ENCODE data around the gene TCEAL4.

Gene TCEAL4

GRCh38 chrX:103628386-103629317 is 43.3 kb downstream of the TCEAL4 start, which contains the start of gene TCEAL1:
TCEAL1 (plus strand) TSS chrX:103628975; CDS start chrX:103629917, 942 bp downstream.
- peak within 1 kb of the TSS; percentile 74 for H3K9ac ChIP-seq
- peaks cover 4% of the 10 kb centered on the region for H3K4me1 ChIP-seq (ENCODE audit: low read depth, poor library complexity, severe bottlenecking)
- peak within 1 kb of the TSS; percentile 93 for H2AFZ ChIP-seq (ENCODE audit: low read depth)
- H3K4me3 ChIP-seq (IDR thresholded peaks at IDR 0.05; ENCODE audit: insufficient read depth, low read depth, low read length), result no peak within 1 kb of the TSS
- H3K79me2 ChIP-seq (ENCODE audit: insufficient read depth, low read depth), result no peaks in the 10 kb centered on the region
- no peak for TF ChIP-seq CTCF (conservative IDR thresholded peaks at IDR 0.05; ENCODE audit: low read depth, low read length)
- peak within 1 kb of the TSS; percentile 69 for H3K4me2 ChIP-seq
- H3K27ac ChIP-seq, result peak within 1 kb of the TSS; percentile 71
- no peaks in the 10 kb centered on the region for H4K20me1 ChIP-seq (ENCODE audit: insufficient read depth)
- no peaks in the 10 kb centered on the region for H3K27me3 ChIP-seq (ENCODE audit: insufficient read depth, low read depth)
- no peaks in the 10 kb centered on the region for H3K36me3 ChIP-seq (ENCODE audit: insufficient read depth)

DNA sequence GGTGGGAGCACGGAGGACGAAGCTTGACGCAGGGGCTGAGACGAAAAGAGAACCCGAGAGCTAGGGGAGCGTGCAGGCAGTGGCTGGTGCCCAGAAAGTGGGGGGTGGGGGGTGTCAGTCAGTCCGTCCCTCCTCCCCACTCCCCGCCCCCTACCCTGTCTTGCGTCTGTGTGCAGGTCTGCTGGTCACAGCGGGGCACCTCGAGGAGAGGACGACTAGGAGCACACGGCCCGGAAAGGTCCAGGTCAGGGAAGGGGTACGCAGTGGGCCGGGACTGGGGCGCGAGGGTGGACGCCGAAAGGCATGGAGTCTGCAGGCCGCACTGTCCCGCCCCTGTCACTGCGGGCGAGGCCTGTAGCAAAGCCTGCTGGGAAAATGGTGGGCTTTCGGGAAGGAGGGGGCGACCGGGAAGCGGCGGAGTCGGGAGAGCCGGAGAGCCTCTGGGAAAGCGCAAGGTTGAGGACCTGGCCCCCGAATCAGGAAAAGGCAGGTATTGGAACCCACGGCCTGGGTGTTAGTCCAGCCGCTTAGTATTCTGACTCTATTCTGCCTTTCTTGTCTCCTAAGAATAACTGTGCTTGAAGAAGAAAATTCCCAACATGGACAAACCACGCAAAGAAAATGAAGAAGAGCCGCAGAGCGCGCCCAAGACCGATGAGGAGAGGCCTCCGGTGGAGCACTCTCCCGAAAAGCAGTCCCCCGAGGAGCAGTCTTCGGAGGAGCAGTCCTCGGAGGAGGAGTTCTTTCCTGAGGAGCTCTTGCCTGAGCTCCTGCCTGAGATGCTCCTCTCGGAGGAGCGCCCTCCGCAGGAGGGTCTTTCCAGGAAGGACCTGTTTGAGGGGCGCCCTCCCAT is 44.2 kb downstream of the TCEAL4 start:
- Histone ChIP-seq H3K27ac (peak overlapping the region; percentile 71), H3K36me3 (ENCODE audit: insufficient read depth) (no peaks in the 10 kb centered on the region)

GRCh38 chrX:103630171-103630511 is 44.8 kb downstream of the TCEAL4 start:
- no peaks in the 10 kb centered on the region for H3K36me3 ChIP-seq (ENCODE audit: insufficient read depth)
- H3K4me3 ChIP-seq (IDR thresholded peaks at IDR 0.05; ENCODE audit: insufficient read depth, low read depth, low read length), result no peak overlapping the region
- no peak overlapping the region for H3K27ac ChIP-seq
- peak overlapping the region; percentile 69 for H3K4me2 ChIP-seq
- no peak for TF ChIP-seq CTCF (conservative IDR thresholded peaks at IDR 0.05; ENCODE audit: low read depth, low read length)
- H3K9ac ChIP-seq, result peak overlapping the region; percentile 74; the same call in 1 of the 2 replicates
- H4K20me1 ChIP-seq (ENCODE audit: insufficient read depth), result no peaks in the 10 kb centered on the region
- H3K79me2 ChIP-seq (ENCODE audit: insufficient read depth, low read depth), result no peaks in the 10 kb centered on the region
- H3K4me1 ChIP-seq (ENCODE audit: low read depth, poor library complexity, severe bottlenecking), result peaks cover 4% of the 10 kb centered on the region
- H3K27me3 ChIP-seq (ENCODE audit: insufficient read depth, low read depth), result no peaks in the 10 kb centered on the region
- peak overlapping the region; percentile 93 for H2AFZ ChIP-seq (ENCODE audit: low read depth)

More for the DNA sequence above, 44.2 kb downstream of the TCEAL4 start:
- H3K4me3 ChIP-seq (IDR thresholded peaks at IDR 0.05; ENCODE audit: insufficient read depth, low read depth, low read length), result no peak overlapping the region
- H3K9ac ChIP-seq, result peak overlapping the region; percentile 74
- no peaks in the 10 kb centered on the region for H4K20me1 ChIP-seq (ENCODE audit: insufficient read depth)
- H3K27me3 ChIP-seq (ENCODE audit: insufficient read depth, low read depth), result no peaks in the 10 kb centered on the region
- H3K4me2 ChIP-seq, result peak overlapping the region; percentile 69
- H3K79me2 ChIP-seq (ENCODE audit: insufficient read depth, low read depth), result no peaks in the 10 kb centered on the region
- H3K4me1 ChIP-seq (ENCODE audit: low read depth, poor library complexity, severe bottlenecking), result peaks cover 4% of the 10 kb centered on the region
- H2AFZ ChIP-seq (ENCODE audit: low read depth), result peak overlapping the region; percentile 93
- no peak for TF ChIP-seq CTCF (conservative IDR thresholded peaks at IDR 0.05; ENCODE audit: low read depth, low read length)

GRCh38 chrX:103631145-103631544 is 45.8 kb downstream of the TCEAL4 start:
- TF ChIP-seq CTCF (conservative IDR thresholded peaks at IDR 0.05; ENCODE audit: low read depth, low read length), result no peak

More at GRCh38 chrX:103631145-103631544, 45.8 kb downstream of the TCEAL4 start:
- Histone ChIP-seq H2AFZ (ENCODE audit: low read depth) (no peak overlapping the region), H3K4me1 (ENCODE audit: low read depth, poor library complexity, severe bottlenecking) (peaks cover 4% of the 10 kb centered on the region), H3K4me2 (no peak overlapping the region), H4K20me1 (ENCODE audit: insufficient read depth) (no peaks in the 10 kb centered on the region), H3K4me3 (IDR thresholded peaks at IDR 0.05; ENCODE audit: insufficient read depth, low read depth, low read length) (no peak overlapping the region), H3K27ac (no peak overlapping the region), H3K36me3 (ENCODE audit: insufficient read depth) (no peaks in the 10 kb centered on the region), H3K27me3 (ENCODE audit: insufficient read depth, low read depth) (no peaks in the 10 kb centered on the region), H3K9ac (no peak overlapping the region), H3K79me2 (ENCODE audit: insufficient read depth, low read depth) (no peaks in the 10 kb centered on the region)

Data from KMS-11 (cell line).